ENCODE data around the gene ITGA8. TPM values are rescaled to one million over a fixed set of nuclear protein-coding genes. Genes with fewer than 3 reads are reported as not detected.

ITGA8 gene
- total and polyA plus RNA-seq, 9 donors: 3.5 to 58.0 (median 6.8) TPM

- Histone ChIP-seq H3K9me3 (no peaks in the 10 kb centered on the region), H3K36me3 (no peaks in the 10 kb centered on the region), H3K27ac (no peak overlapping the region), H3K4me1 (ENCODE audit: insufficient read depth) (no peaks in the 10 kb centered on the region), H3K4me3 (no peak overlapping the region), H3K27me3 (no peaks in the 10 kb centered on the region)
- TF ChIP-seq POLR2A (IDR thresholded peaks at IDR 0.05) (no peak), EP300 (IDR thresholded peaks at IDR 0.05) (no peak), CTCF (IDR thresholded peaks at IDR 0.05) (no peak)
- intact Hi-C loops (cut with DNase I): loop anchor here in 1 of 4 donors (10.0 kb wide), 1 partner anchor 245 kb away; no protein-coding TSS in a partner anchor
- 92 to 96% (median 92%) methylated on average over 4 of the region's 4 CpGs for WGBS, 3 donors
- DNase-seq: no peak
Observed at GRCh38 chr10:15700078-15700674, 19.5 kb downstream of the ITGA8 start.

- intact Hi-C loops (cut with DNase I): no loop called here
- no peak for TF ChIP-seq EP300 (IDR thresholded peaks at IDR 0.05)
- no peak for TF ChIP-seq POLR2A (IDR thresholded peaks at IDR 0.05)
- no peak for TF ChIP-seq CTCF (IDR thresholded peaks at IDR 0.05)
- WGBS, 3 donors: 75 to 78% (median 77%) methylated on average over 12 of the region's 12 CpGs
Observed at GRCh38 chr10:15695852-15696251, 23.9 kb downstream of the ITGA8 start.

GRCh38 chr10:15690031-15690430, 29.7 kb downstream of the ITGA8 start:
- H3K9me3 ChIP-seq: no peaks in the 10 kb centered on the region
- no peak for DNase-seq
- no peaks in the 10 kb centered on the region for H3K27me3 ChIP-seq
- no peak for TF ChIP-seq POLR2A (IDR thresholded peaks at IDR 0.05)
- no peak for TF ChIP-seq EP300 (IDR thresholded peaks at IDR 0.05)
- no peak for TF ChIP-seq CTCF (IDR thresholded peaks at IDR 0.05)
- H3K27ac ChIP-seq: no peak overlapping the region
- WGBS, 3 donors: 94 to 99% (median 95%) methylated on average over 5 of the region's 5 CpGs
- intact Hi-C loops (cut with DNase I): no loop called here
- no peaks in the 10 kb centered on the region for H3K4me1 ChIP-seq (ENCODE audit: insufficient read depth)
- no peaks in the 10 kb centered on the region for H3K36me3 ChIP-seq
- no peak overlapping the region for H3K4me3 ChIP-seq

More at GRCh38 chr10:15695852-15696251, 23.9 kb downstream of the ITGA8 start:
- Histone ChIP-seq H3K9me3 (no peaks in the 10 kb centered on the region), H3K4me1 (ENCODE audit: insufficient read depth) (no peaks in the 10 kb centered on the region), H3K4me3 (no peak overlapping the region), H3K36me3 (no peaks in the 10 kb centered on the region), H3K27ac (no peak overlapping the region), H3K27me3 (no peaks in the 10 kb centered on the region)
- DNase-seq: no peak

GRCh38 chr10:15684768-15685167, 35.0 kb downstream of the ITGA8 start:
- Histone ChIP-seq H3K27ac (no peak overlapping the region), H3K4me3 (no peak overlapping the region), H3K9me3 (no peaks in the 10 kb centered on the region), H3K36me3 (no peaks in the 10 kb centered on the region), H3K4me1 (ENCODE audit: insufficient read depth) (no peaks in the 10 kb centered on the region), H3K27me3 (no peaks in the 10 kb centered on the region)
- WGBS, 3 donors: 61 to 72% (median 69%) methylated on average over 4 of the region's 4 CpGs
- no peak for TF ChIP-seq POLR2A (IDR thresholded peaks at IDR 0.05)
- no peak for TF ChIP-seq EP300 (IDR thresholded peaks at IDR 0.05)
- TF ChIP-seq CTCF (IDR thresholded peaks at IDR 0.05): no peak
- intact Hi-C loops (cut with DNase I): no loop called here
- DNase-seq: no peak

Data from ovary (tissue), 9 donors.